GM12878 (cell line): ENCODE results near the gene MFSD1. TPM values are rescaled to one million over a fixed set of nuclear protein-coding genes. Genes with fewer than 3 reads are reported as not detected.

Source experiments
- ATF7 ChIP-seq: fragments of 450-650 bp; IDR thresholded peaks from 2 replicates; pipeline ENCODE4 v1.6.1; 2016; ENCODE audit warnings: low read depth, mild to moderate bottlenecking
- BHLHE40 ChIP-seq, 2 experiments: fragments of 450-650 bp in 1 of 2; IDR thresholded peaks; 2 replicates each; pipeline ENCODE4 v1.6.1; 2011 to 2017; ENCODE audit warnings: low read depth in 2 of 2, borderline replicate concordance in 1 of 2, improper control_type of control experiment in 1 of 2, low read length in 1 of 2, mild to moderate bottlenecking in 1 of 2
- EZH2 ChIP-seq: IDR thresholded peaks from 2 replicates; pipeline ENCODE4 v1.6.1; 2012; ENCODE audit warnings: low read depth, mild to moderate bottlenecking, control low read depth, inconsistent platforms, low read length, borderline replicate concordance; ENCODE audit not compliant: control insufficient read depth
- IKZF1 ChIP-seq: fragments of 450-650 bp; conservative IDR thresholded peaks from 2 replicates; pipeline ENCODE4 v1.6.1; 2017; ENCODE audit warnings: antibody characterized with exemption, mild to moderate bottlenecking
- KAT2A ChIP-seq: conservative IDR thresholded peaks from 2 replicates; pipeline ENCODE4 v1.6.1; 2011; ENCODE audit warnings: low read depth, low read length; ENCODE audit not compliant: control insufficient read depth
- MYC ChIP-seq: IDR thresholded peaks from 2 replicates; pipeline ENCODE4 v1.6.1; 2011; ENCODE audit warnings: mild to moderate bottlenecking, low read length, moderate library complexity, inconsistent platforms; ENCODE audit not compliant: insufficient read depth, insufficient replicate concordance, insufficient read length, severe bottlenecking
- POLR2AphosphoS2 ChIP-seq: IDR thresholded peaks from 2 replicates; pipeline ENCODE4 v1.6.1; 2011; ENCODE audit warnings: low read depth, mild to moderate bottlenecking, low read length, improper control_type of control experiment, moderate library complexity
- SMAD1 ChIP-seq: fragments of 450-650 bp; IDR thresholded peaks from 2 replicates; pipeline ENCODE4 v1.6.1; 2018; ENCODE audit warnings: mild to moderate bottlenecking, low read depth; ENCODE audit not compliant: partially characterized antibody
- ZNF274 ChIP-seq: IDR thresholded peaks from one replicate; pipeline ENCODE4 v1.8.0; 2011; ENCODE audit not compliant: insufficient read length, insufficient read depth
- polyA plus RNA-seq, 11 experiments: library from polyadenylated mRNA; depleted of rRNA in 4 of 11; unstranded in 6 of 11; stranded (reverse) in 5 of 11; fragments of >200 nt; fragmentation: Nextera tagmentation in 4 of 11; fragmentation: Illumina TruSeq in 1 of 11; extraction: Ambion mirVana in 4 of 11; extraction: Trizol in 1 of 11; gene quantifications; 1 replicate in 1 of 11; 2 replicates in 10 of 11; pipeline versions ENCODE4 v1.2.1 to v1.2.3, GENCODE V29; 2011 to 2016; ENCODE audit warnings: inconsistent platforms in 2 of 11, missing spikeins in 2 of 11, low read depth in 1 of 11
- total RNA-seq, 4 experiments: library from RNA; depleted of rRNA in 3 of 4; stranded (reverse); fragments of >200 nt in 3 of 4; fragmentation: Illumina TruSeq in 1 of 4; extraction: Trizol in 1 of 4; gene quantifications; 2 replicates each; pipeline versions ENCODE4 v1.2.1 to v1.2.3, GENCODE V29; 2013 to 2021
- TF ChIP-seq, protein P1 (sequence below), 3 experiments: IDR thresholded peaks in 2 of 3; conservative IDR thresholded peaks in 1 of 3; 2 replicates each; pipeline ENCODE4 v1.5.1; 2011; ENCODE audit warnings: low read depth in 3 of 3, low read length in 3 of 3, mild to moderate bottlenecking in 3 of 3, control low read depth in 2 of 3, moderate library complexity in 2 of 3, inconsistent platforms in 1 of 3, mixed read lengths in 1 of 3; ENCODE audit not compliant: control insufficient read depth in 2 of 3, insufficient read depth in 1 of 3; ENCODE audit errors: extremely low read depth in 1 of 3

The MFSD1 gene
- total and polyA plus RNA-seq, 10 of the 15 experiments (the other 5 are each of a cell fraction or from before 2014, with no cell fraction given), result 7.3 to 41.7 (median 28.6) TPM

DNA sequence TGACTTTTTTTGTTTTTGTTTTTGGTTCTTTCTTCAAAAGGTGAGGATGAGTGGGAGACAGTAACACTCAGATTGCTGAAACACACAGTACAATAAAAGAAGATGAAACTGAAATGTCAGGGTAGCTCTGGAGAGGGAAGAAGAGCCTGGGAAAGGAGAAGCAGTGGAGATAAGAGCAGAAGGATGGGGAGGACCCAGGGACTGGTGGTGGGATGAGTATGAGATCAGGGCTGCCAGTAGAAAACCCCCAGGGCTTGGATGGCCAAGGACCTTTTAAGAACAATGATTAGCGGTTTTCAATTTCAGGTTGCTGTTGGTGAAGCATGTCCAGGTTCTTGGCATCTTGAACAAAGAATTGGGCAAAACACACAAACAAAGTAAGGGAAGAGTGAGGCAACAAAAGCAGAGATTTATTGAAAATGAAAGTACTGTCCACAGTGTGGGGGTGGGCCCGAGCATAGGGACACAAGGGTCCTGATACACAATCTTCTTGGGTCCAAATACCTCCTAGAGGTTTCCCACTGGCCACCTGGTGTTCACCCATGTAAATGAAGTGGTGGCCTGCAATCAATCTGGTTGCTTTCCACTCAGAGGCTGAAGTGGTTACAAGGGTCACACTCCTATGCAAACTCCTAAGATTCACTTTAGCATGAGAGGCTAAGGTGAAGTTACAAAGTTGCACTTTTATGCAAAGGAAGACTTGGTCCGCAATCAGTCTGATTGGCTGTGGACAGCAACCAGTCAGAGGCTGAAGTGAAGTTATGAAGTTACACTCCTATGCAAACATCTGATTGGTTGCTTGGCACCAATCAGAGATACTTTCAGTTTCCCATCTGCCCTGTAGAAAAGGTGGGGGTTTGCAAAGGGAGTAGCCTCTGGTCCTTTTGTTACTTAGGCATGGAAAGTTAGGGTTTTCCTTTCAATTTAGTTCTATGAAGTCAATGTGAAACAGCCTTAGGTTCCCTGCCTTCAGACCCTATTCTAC is 26.1 kb upstream of the MFSD1 start (continued):
- no peak for TF ChIP-seq IKZF1
- TF ChIP-seq, protein P1, sequence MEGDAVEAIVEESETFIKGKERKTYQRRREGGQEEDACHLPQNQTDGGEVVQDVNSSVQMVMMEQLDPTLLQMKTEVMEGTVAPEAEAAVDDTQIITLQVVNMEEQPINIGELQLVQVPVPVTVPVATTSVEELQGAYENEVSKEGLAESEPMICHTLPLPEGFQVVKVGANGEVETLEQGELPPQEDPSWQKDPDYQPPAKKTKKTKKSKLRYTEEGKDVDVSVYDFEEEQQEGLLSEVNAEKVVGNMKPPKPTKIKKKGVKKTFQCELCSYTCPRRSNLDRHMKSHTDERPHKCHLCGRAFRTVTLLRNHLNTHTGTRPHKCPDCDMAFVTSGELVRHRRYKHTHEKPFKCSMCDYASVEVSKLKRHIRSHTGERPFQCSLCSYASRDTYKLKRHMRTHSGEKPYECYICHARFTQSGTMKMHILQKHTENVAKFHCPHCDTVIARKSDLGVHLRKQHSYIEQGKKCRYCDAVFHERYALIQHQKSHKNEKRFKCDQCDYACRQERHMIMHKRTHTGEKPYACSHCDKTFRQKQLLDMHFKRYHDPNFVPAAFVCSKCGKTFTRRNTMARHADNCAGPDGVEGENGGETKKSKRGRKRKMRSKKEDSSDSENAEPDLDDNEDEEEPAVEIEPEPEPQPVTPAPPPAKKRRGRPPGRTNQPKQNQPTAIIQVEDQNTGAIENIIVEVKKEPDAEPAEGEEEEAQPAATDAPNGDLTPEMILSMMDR (IDR thresholded peaks at IDR 0.05 in 2 of 3, conservative IDR thresholded peaks at IDR 0.05 in 1 of 3; ENCODE audit: control insufficient read depth in 2 of 3, extremely low read depth in 1 of 3, insufficient read depth in 1 of 3, low read depth in 3 of 3, low read length in 3 of 3), result no peak
- no peak for TF ChIP-seq BHLHE40 (IDR thresholded peaks at IDR 0.05; ENCODE audit: borderline replicate concordance in 1 of 2, low read depth in 2 of 2, low read length in 1 of 2)
- TF ChIP-seq ZNF274, result no peak
- no peak for TF ChIP-seq MYC
- TF ChIP-seq SMAD1, result no peak
- no peak for TF ChIP-seq POLR2AphosphoS2
- TF ChIP-seq KAT2A, result no peak
- no peak for TF ChIP-seq EZH2
- TF ChIP-seq ATF7, result no peak
